ENCODE measurements around the gene ZNF200. TPM values are rescaled to one million over a fixed set of nuclear protein-coding genes. Genes with fewer than 3 reads are reported as not detected.
"Not testable (repeated sequence)": the region's sequence is repeated elsewhere in the genome, so short reads cannot be mapped to it uniquely, and the experiment has no call there.

ZNF200 gene
- total and polyA plus RNA-seq, 10 donors = 4.2 to 24.4 (median 15.1) TPM

DNA sequence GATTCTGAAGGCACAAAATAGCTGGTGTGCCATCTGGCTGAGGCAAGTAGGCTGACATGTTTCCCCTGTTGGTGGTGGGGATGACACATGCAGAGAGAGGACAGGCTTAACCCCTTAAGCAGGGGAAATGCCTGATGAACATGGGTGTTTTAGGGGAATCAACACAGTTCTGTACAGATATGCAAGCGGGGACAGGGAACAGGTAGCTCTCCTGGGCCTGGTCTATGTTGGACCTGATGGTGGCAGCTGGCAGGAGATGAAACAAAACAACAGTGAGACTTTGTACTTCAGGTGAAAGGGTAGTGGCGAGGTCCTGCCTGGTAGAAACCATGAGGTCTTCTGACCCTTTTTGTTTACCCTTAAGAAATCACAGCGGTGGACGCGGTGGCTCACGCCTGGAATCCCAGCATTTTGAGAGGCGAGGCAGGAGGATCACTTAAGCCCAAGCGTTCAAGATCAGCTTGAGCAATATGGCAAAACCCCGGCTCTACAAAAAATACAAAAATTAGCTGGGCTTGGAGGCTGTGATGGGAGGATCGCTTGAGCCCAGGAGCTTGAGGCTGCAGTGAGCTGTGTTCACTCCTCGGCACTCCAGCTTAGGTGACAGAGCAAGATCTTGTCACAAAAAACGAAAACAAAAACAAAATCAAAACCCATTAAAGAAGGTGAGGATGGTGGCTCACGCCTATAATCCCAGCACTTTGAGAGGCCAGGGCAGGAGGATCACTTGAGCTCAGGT lies 36.5 kb downstream of the ZNF200 start:
- H3K4me1 ChIP-seq = no peaks in the 10 kb centered on the region
- DNase-seq = no peak
- peaks cover under 1 to 77% (median 34%) of the 10 kb centered on the region in 7 donors for H3K27me3 ChIP-seq (replicated peaks in 1 of 7)
- no peaks in the 10 kb centered on the region for H3K36me3 ChIP-seq
- TF ChIP-seq POLR2AphosphoS5 (IDR thresholded peaks at IDR 0.05) = no peak
- TF ChIP-seq, protein P1, sequence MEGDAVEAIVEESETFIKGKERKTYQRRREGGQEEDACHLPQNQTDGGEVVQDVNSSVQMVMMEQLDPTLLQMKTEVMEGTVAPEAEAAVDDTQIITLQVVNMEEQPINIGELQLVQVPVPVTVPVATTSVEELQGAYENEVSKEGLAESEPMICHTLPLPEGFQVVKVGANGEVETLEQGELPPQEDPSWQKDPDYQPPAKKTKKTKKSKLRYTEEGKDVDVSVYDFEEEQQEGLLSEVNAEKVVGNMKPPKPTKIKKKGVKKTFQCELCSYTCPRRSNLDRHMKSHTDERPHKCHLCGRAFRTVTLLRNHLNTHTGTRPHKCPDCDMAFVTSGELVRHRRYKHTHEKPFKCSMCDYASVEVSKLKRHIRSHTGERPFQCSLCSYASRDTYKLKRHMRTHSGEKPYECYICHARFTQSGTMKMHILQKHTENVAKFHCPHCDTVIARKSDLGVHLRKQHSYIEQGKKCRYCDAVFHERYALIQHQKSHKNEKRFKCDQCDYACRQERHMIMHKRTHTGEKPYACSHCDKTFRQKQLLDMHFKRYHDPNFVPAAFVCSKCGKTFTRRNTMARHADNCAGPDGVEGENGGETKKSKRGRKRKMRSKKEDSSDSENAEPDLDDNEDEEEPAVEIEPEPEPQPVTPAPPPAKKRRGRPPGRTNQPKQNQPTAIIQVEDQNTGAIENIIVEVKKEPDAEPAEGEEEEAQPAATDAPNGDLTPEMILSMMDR (IDR thresholded peaks at IDR 0.05 in 8 of 11, conservative IDR thresholded peaks at IDR 0.05 in 3 of 11) = no peak
- TF ChIP-seq POLR2A (IDR thresholded peaks at IDR 0.05) = no peak
- no peak overlapping the region for H3K4me3 ChIP-seq
- H3K9me3 ChIP-seq = peaks cover 0 to 6% (median 0%) of the 10 kb centered on the region in 8 donors
- H3K27ac ChIP-seq = no peak overlapping the region
- intact Hi-C loops (cut with DNase I; ENCODE audit: low total_unique reads) = no loop called here
- 78 to 84% (median 82%) methylated on average over 13 of the region's 13 CpGs for WGBS, 5 donors

DNA sequence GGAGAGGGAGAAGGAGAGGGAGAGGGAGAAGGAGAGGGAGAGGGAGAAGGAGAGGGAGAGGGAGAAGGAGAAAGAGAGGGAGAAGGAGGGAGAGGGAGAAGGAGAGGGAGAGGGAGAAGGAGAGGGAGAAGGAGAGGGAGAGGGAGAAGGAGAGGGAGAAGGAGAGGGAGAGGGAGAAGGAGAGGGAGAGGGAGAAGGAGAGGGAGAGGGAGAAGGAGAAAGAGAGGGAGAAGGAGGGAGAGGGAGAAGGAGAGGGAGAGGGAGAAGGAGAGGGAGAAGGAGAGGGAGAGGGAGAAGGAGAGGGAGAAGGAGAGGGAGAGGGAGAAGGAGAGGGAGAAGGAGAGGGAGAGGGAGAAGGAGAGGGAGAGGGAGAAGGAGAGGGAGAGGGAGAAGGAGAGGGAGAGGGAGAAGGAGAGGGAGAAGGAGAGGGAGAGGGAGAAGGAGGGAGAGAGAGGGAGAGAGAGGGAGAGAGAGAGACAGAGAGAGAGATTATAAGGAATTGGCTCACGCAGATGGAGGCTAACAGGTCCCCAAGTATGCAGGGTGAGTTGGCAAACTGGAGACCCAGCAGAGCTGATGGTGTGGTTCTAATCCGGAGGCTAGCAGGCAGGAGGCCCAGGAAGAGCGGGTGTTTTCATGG lies 37.1 kb downstream of the ZNF200 start:
- DNase-seq; H3K27ac ChIP-seq; H3K9me3 ChIP-seq; H3K4me3 ChIP-seq; H3K4me1 ChIP-seq; intact Hi-C loops (cut with DNase I; ENCODE audit: low total_unique reads); H3K36me3 ChIP-seq: not testable (repeated sequence)
- 58 to 87% (median 76%) methylated on average over 3 of the region's 3 CpGs for WGBS, 5 donors
- peaks cover 3 to 77% (median 41%) of the 10 kb centered on the region in 7 donors for H3K27me3 ChIP-seq (replicated peaks in 1 of 7)

DNA sequence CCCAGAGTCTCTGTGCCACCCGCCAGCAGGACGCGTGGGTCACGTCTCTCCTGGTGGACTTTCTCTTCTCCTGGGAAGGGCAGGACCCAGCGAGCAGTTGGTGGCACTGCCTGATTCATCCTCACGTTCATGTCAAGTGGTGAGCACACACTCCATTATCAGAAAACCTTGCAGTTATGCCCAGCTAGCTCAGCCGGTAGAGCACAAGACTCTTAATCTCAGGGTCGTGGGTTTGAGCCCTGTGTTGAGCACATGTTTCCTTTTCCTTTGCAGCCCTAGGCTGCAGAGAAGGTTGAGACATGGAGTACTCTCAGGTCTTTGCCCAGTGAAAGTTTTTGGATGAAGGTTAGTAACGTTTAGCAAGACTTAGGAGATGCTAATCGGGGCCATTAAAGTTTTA lies 39.0 kb downstream of the ZNF200 start:
- WGBS, 5 donors = 58 to 70% (median 67%) methylated on average over 8 to 10 of the region's 10 CpGs
- no peak overlapping the region for H3K27ac ChIP-seq
- DNase-seq = no peak
- TF ChIP-seq POLR2A (IDR thresholded peaks at IDR 0.05) = no peak
- TF ChIP-seq, protein P1 (IDR thresholded peaks at IDR 0.05 in 8 of 11, conservative IDR thresholded peaks at IDR 0.05 in 3 of 11) = no peak
- TF ChIP-seq POLR2AphosphoS5 (IDR thresholded peaks at IDR 0.05) = no peak
- no peaks in the 10 kb centered on the region for H3K36me3 ChIP-seq
- intact Hi-C loops (cut with DNase I; ENCODE audit: low total_unique reads) = no loop called here
- peaks cover 0 to 9% (median 4%) of the 10 kb centered on the region in 6 donors for H3K4me1 ChIP-seq
- no peak overlapping the region for H3K4me3 ChIP-seq
- H3K9me3 ChIP-seq = peaks cover 0 to 22% (median 0%) of the 10 kb centered on the region in 8 donors
- H3K27me3 ChIP-seq (replicated peaks in 1 of 7) = peaks cover 15 to 84% (median 59%) of the 10 kb centered on the region in 7 donors

DNA sequence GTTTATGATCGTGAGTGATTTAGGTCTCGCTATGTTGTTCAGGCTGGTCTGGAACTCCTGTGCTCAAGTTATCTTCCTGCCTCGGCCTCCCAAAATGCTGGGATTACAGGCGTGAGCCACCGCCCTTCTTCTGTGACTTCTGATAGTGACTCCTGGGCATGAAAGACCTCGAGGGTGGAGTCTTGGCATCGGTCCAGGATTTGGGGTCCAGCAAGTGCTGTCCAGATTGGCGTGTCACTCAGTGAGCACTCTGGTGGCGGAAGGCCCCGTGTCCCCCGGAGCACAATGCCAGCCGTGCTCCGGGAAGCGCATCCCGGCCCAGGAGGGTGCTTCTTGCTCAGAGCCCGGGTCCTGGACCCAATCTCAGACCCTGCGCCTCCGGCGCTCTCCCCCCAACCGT lies 40.2 kb downstream of the ZNF200 start:
- TF ChIP-seq, protein P1 (IDR thresholded peaks at IDR 0.05 in 8 of 11, conservative IDR thresholded peaks at IDR 0.05 in 3 of 11) = no peak
- TF ChIP-seq POLR2AphosphoS5 (IDR thresholded peaks at IDR 0.05) (no peak), POLR2A (IDR thresholded peaks at IDR 0.05) (no peak)
- H3K36me3 ChIP-seq = no peaks in the 10 kb centered on the region
- 82 to 92% (median 84%) methylated on average over 20 of the region's 20 CpGs for WGBS, 5 donors
- no peak for DNase-seq
- peaks cover 18 to 89% (median 71%) of the 10 kb centered on the region in 7 donors for H3K27me3 ChIP-seq (replicated peaks in 1 of 7)
- no peak overlapping the region for H3K4me3 ChIP-seq
- H3K9me3 ChIP-seq = peaks cover 0 to 22% (median 0%) of the 10 kb centered on the region in 8 donors
- peaks cover 0 to 17% (median 10%) of the 10 kb centered on the region in 6 donors for H3K4me1 ChIP-seq
- H3K27ac ChIP-seq = no peak overlapping the region
- intact Hi-C loops (cut with DNase I; ENCODE audit: low total_unique reads) = no loop called here
